Measurements from ENCODE around the gene KIF3B. TPM values are rescaled to one million over a fixed set of nuclear protein-coding genes. Genes with fewer than 3 reads are reported as not detected.

Gene KIF3B
- total RNA-seq, 4 donors from 2014 or later, result 26.6 to 46.5 (median 37.5) TPM

- 80 to 86% methylated on average over 3 of the region's 3 CpGs for WGBS, 2 donors (ENCODE audit: low coverage in 1 of 2)
- TF ChIP-seq POLR2AphosphoS5 (IDR thresholded peaks at IDR 0.05) (no peak), POLR2A (IDR thresholded peaks at IDR 0.05) (no peak), EP300 (IDR thresholded peaks at IDR 0.05; ENCODE audit: low read depth) (no peak), CTCF (IDR thresholded peaks at IDR 0.05) (no peak)
- intact Hi-C loops (cut with DNase I; ENCODE audit: low total_unique reads), result no loop called here
- peak; percentile 1 for DNase-seq
- H3K4me3 ChIP-seq, result no peak overlapping the region
- peaks cover 0 to 10% (median 9%) of the 10 kb centered on the region in 4 donors for H3K4me1 ChIP-seq
- H3K27ac ChIP-seq, result no peak overlapping the region
- H3K27me3 ChIP-seq, result no peaks in the 10 kb centered on the region
- no peaks in the 10 kb centered on the region for H3K9me3 ChIP-seq
- H3K36me3 ChIP-seq, result no peaks in the 10 kb centered on the region
- in situ Hi-C loops (cut with MboI; ENCODE audit: low pct_ligation_motif_present in 1 of 4, low pct_unique_long_range_greater_than_20kb in 1 of 4, low sequenced_read_pairs in 3 of 4), result loop anchor here in 1 of 4 donors (25.0 kb wide), 1 partner anchor 90 kb away; no protein-coding TSS in a partner anchor
Measured at GRCh38 chr20:32352121-32352720, 74.8 kb downstream of the KIF3B start.

- no peaks in the 10 kb centered on the region for H3K36me3 ChIP-seq
- H3K9me3 ChIP-seq, result no peaks in the 10 kb centered on the region
- H3K27me3 ChIP-seq, result no peaks in the 10 kb centered on the region
- H3K4me3 ChIP-seq, result no peak overlapping the region
- TF ChIP-seq CTCF (IDR thresholded peaks at IDR 0.05), result no peak
- intact Hi-C loops (cut with DNase I; ENCODE audit: low total_unique reads) (no loop called here), in situ Hi-C loops (cut with MboI; ENCODE audit: low pct_ligation_motif_present in 1 of 4, low pct_unique_long_range_greater_than_20kb in 1 of 4, low sequenced_read_pairs in 3 of 4) (loop anchor here in 1 of 4 donors (25.0 kb wide), 1 partner anchor 92 kb away; no protein-coding TSS in a partner anchor)
- H3K27ac ChIP-seq, result peak overlapping the region in 1 of 4 donors; percentile 97
- peaks cover 0 to 13% (median 12%) of the 10 kb centered on the region in 4 donors for H3K4me1 ChIP-seq
- 85 to 90% methylated on average over 4 to 6 of the region's 6 CpGs for WGBS, 2 donors (ENCODE audit: low coverage in 1 of 2)
- no peak for DNase-seq
Measured at GRCh38 chr20:32353848-32354496, 76.5 kb downstream of the KIF3B start.

GRCh38 chr20:32354592-32355416 is 77.4 kb downstream of the KIF3B start:
- intact Hi-C loops (cut with DNase I; ENCODE audit: low total_unique reads) (loop anchor here (5.0 kb wide), 1 partner anchor 127 kb away; no protein-coding TSS in a partner anchor), in situ Hi-C loops (cut with MboI; ENCODE audit: low pct_ligation_motif_present in 1 of 4, low pct_unique_long_range_greater_than_20kb in 1 of 4, low sequenced_read_pairs in 3 of 4) (loop anchor here in 1 of 4 donors (25.0 kb wide), 1 partner anchor 93 kb away; no protein-coding TSS in a partner anchor)
- no peaks in the 10 kb centered on the region for H3K36me3 ChIP-seq

More at GRCh38 chr20:32354592-32355416, 77.4 kb downstream of the KIF3B start:
- peaks cover 0 to 17% (median 13%) of the 10 kb centered on the region in 4 donors for H3K4me1 ChIP-seq
- no peaks in the 10 kb centered on the region for H3K9me3 ChIP-seq
- peak overlapping the region in 3 of 4 donors; percentile 27 to 97 (median 46) for H3K27ac ChIP-seq
- 50 to 62% methylated on average over 1 to 2 of the region's 2 CpGs for WGBS, 2 donors (ENCODE audit: low coverage in 1 of 2)
- no peaks in the 10 kb centered on the region for H3K27me3 ChIP-seq
- TF ChIP-seq POLR2A (IDR thresholded peaks at IDR 0.05) (no peak), POLR2AphosphoS5 (IDR thresholded peaks at IDR 0.05) (no peak), EP300 (IDR thresholded peaks at IDR 0.05; ENCODE audit: low read depth) (no peak), CTCF (IDR thresholded peaks at IDR 0.05) (no peak)
- DNase-seq, result no peak
- H3K4me3 ChIP-seq, result no peak overlapping the region
